Mesenchymal stem cell (in vitro differentiated cells and primary cell): ENCODE measurements around the gene TMEM44.
A peak's percentile ranks its signal among the peaks of the same experiment; 100 is the strongest.

Experiments
- DNase-seq: peaks from one replicate; pipeline ENCODE4 v3.0.0-alpha.2; 2013
- H2AFZ ChIP-seq: one replicate; pipeline ENCODE4 v1.6.1; 2013; ENCODE audit warnings: low read depth, mild to moderate bottlenecking, control low read depth, inconsistent platforms, low read length, moderate library complexity
- H2AK5ac ChIP-seq: 2 replicates; pipeline ENCODE4 v1.6.1; 2013; ENCODE audit warnings: low read length, moderate library complexity, mild to moderate bottlenecking, inconsistent platforms; ENCODE audit not compliant: severe bottlenecking
- H2BK120ac ChIP-seq: one replicate; pipeline ENCODE4 v1.6.1; 2013; ENCODE audit warnings: low read depth, mild to moderate bottlenecking, inconsistent platforms, low read length, moderate library complexity
- H2BK12ac ChIP-seq, 2 experiments: one replicate each; pipeline ENCODE4 v1.6.1; 2013; ENCODE audit warnings: inconsistent platforms in 2 of 2, low read length in 2 of 2, mild to moderate bottlenecking in 2 of 2, moderate library complexity in 2 of 2, control low read depth in 1 of 2
- H2BK15ac ChIP-seq: one replicate; pipeline ENCODE4 v1.6.1; 2013; ENCODE audit warnings: mild to moderate bottlenecking, low read depth, inconsistent platforms; ENCODE audit not compliant: poor library complexity, severe bottlenecking
- H2BK5ac ChIP-seq: 2 replicates; pipeline ENCODE4 v1.6.1; 2013; ENCODE audit warnings: low read depth, mild to moderate bottlenecking, low read length, control low read depth, inconsistent platforms; ENCODE audit not compliant: poor library complexity, severe bottlenecking
- H3K14ac ChIP-seq, 2 experiments: one replicate each; pipeline ENCODE4 v1.6.1; 2013; ENCODE audit warnings: inconsistent platforms in 2 of 2, low read length in 2 of 2, control low read depth in 1 of 2, mild to moderate bottlenecking in 1 of 2, moderate library complexity in 1 of 2
- H3K18ac ChIP-seq, 2 experiments: one replicate each; pipeline ENCODE4 v1.6.1; 2013; ENCODE audit warnings: inconsistent platforms in 2 of 2, low read length in 2 of 2, control low read depth in 1 of 2, low read depth in 1 of 2, mild to moderate bottlenecking in 1 of 2
- H3K23ac ChIP-seq, 2 experiments: one replicate each; pipeline ENCODE4 v1.6.1; 2013; ENCODE audit warnings: inconsistent platforms in 2 of 2, low read length in 2 of 2, mild to moderate bottlenecking in 2 of 2, moderate library complexity in 2 of 2, control low read depth in 1 of 2
- H3K27ac ChIP-seq: 2 replicates; pipeline ENCODE4 v1.5.1; 2013; ENCODE audit warnings: mild to moderate bottlenecking, moderate library complexity, low read length, control low read depth, inconsistent platforms; ENCODE audit not compliant: poor library complexity, severe bottlenecking
- H3K27me3 ChIP-seq, 2 experiments: 2 replicates each; pipeline versions ENCODE4 v1.6.1 to v1.7.0; 2013; ENCODE audit warnings: low read length in 2 of 2, mild to moderate bottlenecking in 2 of 2, moderate library complexity in 2 of 2, control low read depth in 1 of 2, inconsistent platforms in 1 of 2; ENCODE audit not compliant: control insufficient read depth in 1 of 2, insufficient read depth in 1 of 2
- H3K36me3 ChIP-seq, 2 experiments: 2 replicates each; pipeline versions ENCODE4 v1.6.1 to v1.7.0; 2013; ENCODE audit warnings: low read length in 2 of 2, control low read depth in 1 of 2, inconsistent platforms in 1 of 2, low read depth in 1 of 2, mild to moderate bottlenecking in 1 of 2; ENCODE audit not compliant: insufficient read depth in 2 of 2, control insufficient read depth in 1 of 2
- H3K4ac ChIP-seq, 2 experiments: one replicate each; pipeline ENCODE4 v1.6.1; 2013; ENCODE audit warnings: inconsistent platforms in 2 of 2, low read length in 2 of 2, mild to moderate bottlenecking in 2 of 2, moderate library complexity in 2 of 2, control low read depth in 1 of 2, low read depth in 1 of 2
- H3K4me1 ChIP-seq: 2 replicates; pipeline ENCODE4 v1.6.1; 2013; ENCODE audit warnings: low read depth, low read length, control low read depth; ENCODE audit not compliant: control insufficient read depth, insufficient read depth
- H3K4me2 ChIP-seq: 2 replicates; pipeline ENCODE4 v1.6.1; 2013; ENCODE audit warnings: low read length, mild to moderate bottlenecking, inconsistent platforms; ENCODE audit not compliant: poor library complexity, severe bottlenecking
- H3K4me3 ChIP-seq, 2 experiments: 2 replicates each; pipeline versions ENCODE4 v1.5.1 to v1.7.0; 2013; ENCODE audit warnings: low read length in 2 of 2, mild to moderate bottlenecking in 2 of 2, control low read depth in 1 of 2, low read depth in 1 of 2; ENCODE audit not compliant: insufficient read depth in 1 of 2
- H3K79me1 ChIP-seq: replicated peaks from 2 replicates; pipeline ENCODE4 v1.6.1; 2013; ENCODE audit warnings: mild to moderate bottlenecking, control low read depth, low read length, inconsistent platforms; ENCODE audit not compliant: poor library complexity, severe bottlenecking
- H3K9ac ChIP-seq: 2 replicates; pipeline ENCODE4 v1.7.0; 2013; ENCODE audit warnings: mild to moderate bottlenecking, low read length, moderate library complexity
- H3K9me3 ChIP-seq: 2 replicates; pipeline ENCODE4 v1.7.0; 2013; ENCODE audit warnings: mild to moderate bottlenecking, low read length; ENCODE audit not compliant: control insufficient read depth
- H4K8ac ChIP-seq: one replicate; pipeline ENCODE4 v1.6.1; 2013; ENCODE audit warnings: inconsistent platforms, mild to moderate bottlenecking, low read length, moderate library complexity
- H4K91ac ChIP-seq: one replicate; pipeline ENCODE4 v1.6.1; 2013; ENCODE audit warnings: mild to moderate bottlenecking, low read length, inconsistent platforms
- WGBS: methylation state at CpG from one replicate; pipeline ENCODE4 v1.1.7; 2013; ENCODE audit warnings: mixed read lengths; 5-methylcytosine and 5-hydroxymethylcytosine counted together

The TMEM44 gene

GRCh38 chr3:194604837-194605236 lies 28.4 kb downstream of the TMEM44 start:
- DNase-seq = no peak
- Histone ChIP-seq H3K18ac (no peak overlapping the region), H3K36me3 (peaks cover 26 to 73% of the 10 kb centered on the region in 2 experiments), H3K79me1 (no peaks in the 10 kb centered on the region), H3K4me1 (peaks cover 4% of the 10 kb centered on the region), H4K91ac (no peak overlapping the region), H3K27me3 (no peaks in the 10 kb centered on the region), H3K4ac (no peak overlapping the region), H4K8ac (no peak overlapping the region), H3K9ac (no peak overlapping the region), H2BK12ac (no peak overlapping the region), H3K27ac (no peak overlapping the region), H3K4me2 (no peak overlapping the region), H2BK120ac (no peak overlapping the region), H2BK15ac (no peak overlapping the region), H2BK5ac (no peak overlapping the region), H3K14ac (no peak overlapping the region), H3K4me3 (no peak overlapping the region), H3K9me3 (no peaks in the 10 kb centered on the region), H3K23ac (no peak overlapping the region), H2AFZ (no peak overlapping the region), H2AK5ac (no peak overlapping the region)
- 100% methylated on average over 1 of the region's 2 CpGs for WGBS

- Histone ChIP-seq H2BK12ac (no peak overlapping the region), H3K27ac (no peak overlapping the region), H4K91ac (no peak overlapping the region), H3K23ac (no peak overlapping the region), H3K27me3 (no peaks in the 10 kb centered on the region), H2AFZ (no peak overlapping the region), H2BK120ac (no peak overlapping the region), H3K4ac (no peak overlapping the region), H3K14ac (no peak overlapping the region), H3K79me1 (no peaks in the 10 kb centered on the region), H3K4me1 (peaks cover 7% of the 10 kb centered on the region), H3K18ac (no peak overlapping the region), H4K8ac (no peak overlapping the region), H3K9me3 (no peaks in the 10 kb centered on the region), H3K4me2 (no peak overlapping the region), H2BK5ac (no peak overlapping the region), H3K4me3 (no peak overlapping the region), H2AK5ac (no peak overlapping the region), H3K36me3 (peaks cover 19 to 66% of the 10 kb centered on the region in 2 experiments), H2BK15ac (no peak overlapping the region), H3K9ac (no peak overlapping the region)
- no peak for DNase-seq
- 97% methylated on average over 22 of the region's 22 CpGs for WGBS
Measured at GRCh38 chr3:194604126-194604525, 29.1 kb downstream of the TMEM44 start.

DNA sequence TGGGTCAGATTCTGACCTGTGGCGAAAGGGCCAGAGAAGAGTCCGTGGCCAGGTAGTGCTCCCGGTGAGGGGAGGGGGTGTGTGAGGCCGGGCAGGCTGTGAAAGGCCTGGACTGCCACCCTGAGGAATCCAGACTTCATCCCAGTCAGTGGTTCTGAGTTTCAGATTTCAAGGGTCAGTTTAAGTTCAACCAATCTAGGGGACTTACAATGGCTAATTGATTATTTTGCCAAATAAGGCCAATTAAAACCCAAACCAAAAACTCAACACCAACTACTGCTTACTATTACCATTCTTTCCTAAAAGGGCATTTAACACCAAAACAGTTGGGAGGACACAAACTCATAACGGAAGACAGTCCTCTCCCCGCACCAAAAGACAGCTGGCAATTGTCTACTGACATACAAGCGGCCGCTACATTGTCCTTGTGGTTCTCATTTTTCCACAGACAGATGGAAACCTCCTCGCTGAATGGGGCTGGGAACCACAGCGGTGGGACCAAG lies 30.5 kb downstream of the TMEM44 start:
- Histone ChIP-seq H4K8ac (no peak overlapping the region), H3K4me1 (peaks cover 15% of the 10 kb centered on the region), H2AFZ (no peak overlapping the region), H2BK15ac (no peak overlapping the region), H2BK12ac (no peak overlapping the region), H3K4ac (no peak overlapping the region), H3K14ac (no peak overlapping the region), H3K23ac (no peak overlapping the region), H4K91ac (no peak overlapping the region), H3K36me3 (peaks cover 18 to 58% of the 10 kb centered on the region in 2 experiments), H3K27me3 (no peaks in the 10 kb centered on the region), H3K9me3 (no peaks in the 10 kb centered on the region), H3K9ac (no peak overlapping the region), H3K18ac (no peak overlapping the region), H3K4me3 (no peak overlapping the region), H2BK120ac (no peak overlapping the region), H3K27ac (no peak overlapping the region), H3K79me1 (no peaks in the 10 kb centered on the region), H2BK5ac (no peak overlapping the region), H3K4me2 (no peak overlapping the region), H2AK5ac (no peak overlapping the region)
- 88% methylated on average over 10 of the region's 10 CpGs for WGBS
- DNase-seq = peak; percentile 45

GRCh38 chr3:194598771-194599557 lies 34.3 kb downstream of the TMEM44 start:
- no peak overlapping the region for H4K91ac ChIP-seq
- H3K23ac ChIP-seq = no peak overlapping the region
- no peak overlapping the region for H3K4ac ChIP-seq
- H3K4me2 ChIP-seq = no peak overlapping the region
- no peak overlapping the region for H3K9ac ChIP-seq
- peaks cover 14% of the 10 kb centered on the region for H3K4me1 ChIP-seq
- H2BK5ac ChIP-seq = no peak overlapping the region
- WGBS = 65% methylated on average over 25 of the region's 25 CpGs
- H3K27ac ChIP-seq = peak overlapping the region; percentile 67
- DNase-seq = peak; percentile 95
- H2BK120ac ChIP-seq = no peak overlapping the region
- no peak overlapping the region for H3K14ac ChIP-seq
- peak overlapping the region; percentile 79 for H4K8ac ChIP-seq
- H3K4me3 ChIP-seq = no peak overlapping the region
- H3K79me1 ChIP-seq = no peaks in the 10 kb centered on the region
- peaks cover 15 to 44% of the 10 kb centered on the region in 2 experiments for H3K36me3 ChIP-seq
- H2BK15ac ChIP-seq = no peak overlapping the region
- H3K27me3 ChIP-seq = no peaks in the 10 kb centered on the region
- no peak overlapping the region for H2AFZ ChIP-seq
- no peaks in the 10 kb centered on the region for H3K9me3 ChIP-seq
- H2AK5ac ChIP-seq = no peak overlapping the region
- peak overlapping the region in 1 of 2 experiments; percentile 14 for H3K18ac ChIP-seq
- H2BK12ac ChIP-seq = peak overlapping the region in 1 of 2 experiments; percentile 14
